GM12874 (cell line): ENCODE results near the gene BSN.

Source experiments
- CTCF ChIP-seq: IDR thresholded peaks from 2 replicates; pipeline ENCODE4 v1.5.1; 2011; ENCODE audit warnings: low read depth, mild to moderate bottlenecking, control low read depth, low read length, moderate library complexity; ENCODE audit not compliant: insufficient read depth

BSN gene

GRCh38 chr3:49625071-49625470, 70.8 kb downstream of the BSN start:
- TF ChIP-seq CTCF = no peak

GRCh38 chr3:49626101-49626581, 71.9 kb downstream of the BSN start:
- no peak for TF ChIP-seq CTCF

- TF ChIP-seq CTCF = no peak
These were observed 72.5 kb downstream of the BSN start for GRCh38 chr3:49626796-49627195.

- no peak for TF ChIP-seq CTCF
These were observed 73.4 kb downstream of the BSN start for GRCh38 chr3:49627634-49628033.

- no peak for TF ChIP-seq CTCF
These were observed 74.0 kb downstream of the BSN start for GRCh38 chr3:49628249-49628648.

- TF ChIP-seq CTCF = no peak
These were observed 75.2 kb downstream of the BSN start for GRCh38 chr3:49629451-49629850.

GRCh38 chr3:49629866-49630265, 75.6 kb downstream of the BSN start:
- TF ChIP-seq CTCF = no peak

GRCh38 chr3:49630784-49631183, 76.5 kb downstream of the BSN start:
- TF ChIP-seq CTCF = no peak
